Activated naive CD8-positive, alpha-beta T cell treated with anti-CD3 and anti-CD28 coated beads, Interleukin-2, amount 50 U/mL, for 24 hours (primary cell): Measurements from ENCODE around the gene LRRFIP2.

Experiments used
- ATAC-seq: fragments of 150-1000 bp; cut with Tn5 transposase; one replicate; pipeline ENCODE4 v1.10.0; 2021
- DNase-seq: peaks from one replicate; pipeline ENCODE4 v3.0.0; 2021
- H3K27ac Mint-ChIP-seq: one replicate; pipeline ENCODE4 v1.8.0; 2021; ENCODE audit warnings: mild to moderate bottlenecking, mixed read lengths
- H3K27me3 Mint-ChIP-seq: one replicate; pipeline ENCODE4 v1.8.0; 2021; ENCODE audit warnings: mixed read lengths
- H3K36me3 Mint-ChIP-seq: one replicate; pipeline ENCODE4 v1.8.0; 2021; ENCODE audit warnings: low read depth, mixed read lengths
- H3K4me1 Mint-ChIP-seq: one replicate; pipeline ENCODE4 v1.8.0; 2021; ENCODE audit warnings: mixed read lengths
- H3K4me3 Mint-ChIP-seq: one replicate; pipeline ENCODE4 v1.8.0; 2021; ENCODE audit warnings: mild to moderate bottlenecking, moderate library complexity, mixed read lengths
- H3K9me3 Mint-ChIP-seq: one replicate; pipeline ENCODE4 v1.8.0; 2021; ENCODE audit warnings: mixed read lengths

Gene LRRFIP2

DNA sequence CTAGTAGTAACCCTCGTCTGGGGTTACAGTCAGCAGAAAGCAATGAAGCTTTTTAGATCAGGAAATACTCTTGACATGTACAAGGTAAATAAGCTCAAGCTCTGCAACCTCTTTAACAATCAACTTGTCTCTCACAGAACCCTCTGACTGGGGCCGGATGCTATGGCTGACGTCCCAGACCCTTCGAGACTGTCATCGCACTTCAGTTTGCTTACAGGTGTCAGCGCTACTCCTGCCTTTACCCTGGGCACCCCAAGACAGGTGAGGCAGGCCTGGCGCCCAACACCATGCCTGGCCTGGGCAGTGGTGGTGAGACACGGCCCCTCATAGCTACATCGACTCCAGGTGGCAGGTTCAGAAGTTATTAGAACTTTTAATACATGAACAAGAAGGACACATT lies 30.6 kb downstream of the LRRFIP2 start:
- Mint-ChIP-seq H3K36me3 (peaks cover 33% of the 10 kb centered on the region), H3K9me3 (no peaks in the 10 kb centered on the region), H3K27me3 (no peaks in the 10 kb centered on the region), H3K4me1 (peaks cover 19% of the 10 kb centered on the region), H3K27ac (no peak overlapping the region), H3K4me3 (no peak overlapping the region)
- DNase-seq, result no peak
- ATAC-seq, result no peak

DNA sequence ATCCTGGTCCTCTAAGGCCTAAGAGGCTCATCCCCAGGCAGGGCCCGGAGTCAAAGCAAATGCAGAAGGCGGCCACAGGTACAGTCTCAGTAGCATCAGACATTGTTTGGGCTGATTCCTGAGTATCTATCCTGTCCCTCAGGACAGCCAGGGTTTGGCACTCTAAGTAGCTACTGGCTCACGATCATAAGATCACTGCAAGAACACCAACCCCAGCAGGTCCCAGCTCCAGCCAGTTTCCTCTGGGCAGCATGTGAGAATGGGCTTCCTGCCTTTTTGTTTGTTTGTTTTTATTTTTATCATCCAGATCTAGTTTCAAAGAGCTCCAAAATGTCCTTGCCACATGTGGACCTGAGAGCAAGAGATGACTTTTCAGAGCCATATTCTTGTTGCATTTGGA lies 32.7 kb downstream of the LRRFIP2 start:
- no peaks in the 10 kb centered on the region for H3K27me3 Mint-ChIP-seq
- peaks cover 17% of the 10 kb centered on the region for H3K4me1 Mint-ChIP-seq
- peaks cover 26% of the 10 kb centered on the region for H3K36me3 Mint-ChIP-seq
- no peak overlapping the region for H3K27ac Mint-ChIP-seq
- no peaks in the 10 kb centered on the region for H3K9me3 Mint-ChIP-seq
- H3K4me3 Mint-ChIP-seq, result no peak overlapping the region
- ATAC-seq (no peak), DNase-seq (no peak)

DNA sequence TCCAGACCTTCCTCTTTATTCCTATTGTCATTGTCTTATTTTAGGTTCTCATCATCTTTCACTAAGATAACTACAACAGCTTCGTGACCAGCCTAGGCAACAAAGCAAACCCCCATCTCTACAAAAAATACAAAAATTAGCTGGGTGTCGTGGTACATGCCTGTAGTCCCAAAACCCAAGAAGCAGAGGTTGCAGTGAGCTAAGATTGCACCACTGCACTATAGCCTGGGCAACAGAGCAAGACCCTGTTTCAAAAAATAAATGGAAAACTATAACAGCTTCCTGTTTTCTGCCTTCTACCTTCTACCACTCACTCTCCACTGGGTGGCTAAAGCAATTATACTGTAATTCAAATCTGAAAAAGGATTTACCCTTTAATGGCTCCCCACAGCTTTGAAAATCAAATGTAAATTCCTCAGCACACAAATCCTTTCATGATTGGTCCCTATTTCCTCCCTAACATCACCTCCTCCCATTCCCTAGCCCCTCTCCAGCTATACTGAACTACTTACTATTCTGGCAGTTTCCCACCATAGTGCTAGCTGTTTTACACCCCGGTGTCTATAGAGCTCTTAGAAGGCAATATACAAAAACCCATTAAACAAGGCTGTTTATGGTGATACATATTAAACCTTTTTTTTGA lies 33.4 kb downstream of the LRRFIP2 start:
- H3K36me3 Mint-ChIP-seq, result peaks cover 22% of the 10 kb centered on the region
- no peaks in the 10 kb centered on the region for H3K27me3 Mint-ChIP-seq
- H3K9me3 Mint-ChIP-seq, result no peaks in the 10 kb centered on the region
- no peak overlapping the region for H3K27ac Mint-ChIP-seq
- ATAC-seq (no peak), DNase-seq (no peak)
- H3K4me3 Mint-ChIP-seq, result no peak overlapping the region
- H3K4me1 Mint-ChIP-seq, result peaks cover 11% of the 10 kb centered on the region

DNA sequence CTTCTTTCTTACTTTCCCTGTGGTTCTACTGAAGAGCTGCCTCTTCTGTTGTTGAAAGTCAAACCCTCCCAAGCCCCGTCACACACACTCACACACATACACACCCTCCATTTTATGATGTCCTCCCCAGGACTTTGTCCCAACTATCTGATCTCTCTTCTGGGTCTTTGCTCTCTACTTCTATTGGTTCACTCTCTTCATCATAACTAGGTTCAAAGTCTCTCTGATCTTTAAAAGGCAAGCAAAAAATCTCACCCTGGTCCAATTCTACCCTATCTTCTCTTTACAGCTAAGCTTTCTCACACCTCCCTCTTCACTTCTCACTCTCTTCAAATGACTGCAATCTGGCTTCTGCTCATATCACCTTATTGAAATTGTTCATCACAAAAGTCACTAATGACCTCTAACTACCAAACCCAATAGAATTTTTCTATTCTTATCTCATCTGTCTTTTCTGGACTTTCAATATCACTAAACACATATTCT lies 34.8 kb downstream of the LRRFIP2 start:
- Mint-ChIP-seq H3K27me3 (no peaks in the 10 kb centered on the region), H3K4me3 (no peak overlapping the region), H3K36me3 (peaks cover 12% of the 10 kb centered on the region), H3K4me1 (peaks cover 5% of the 10 kb centered on the region), H3K9me3 (no peaks in the 10 kb centered on the region), H3K27ac (no peak overlapping the region)
- no peak for ATAC-seq
- DNase-seq, result no peak

DNA sequence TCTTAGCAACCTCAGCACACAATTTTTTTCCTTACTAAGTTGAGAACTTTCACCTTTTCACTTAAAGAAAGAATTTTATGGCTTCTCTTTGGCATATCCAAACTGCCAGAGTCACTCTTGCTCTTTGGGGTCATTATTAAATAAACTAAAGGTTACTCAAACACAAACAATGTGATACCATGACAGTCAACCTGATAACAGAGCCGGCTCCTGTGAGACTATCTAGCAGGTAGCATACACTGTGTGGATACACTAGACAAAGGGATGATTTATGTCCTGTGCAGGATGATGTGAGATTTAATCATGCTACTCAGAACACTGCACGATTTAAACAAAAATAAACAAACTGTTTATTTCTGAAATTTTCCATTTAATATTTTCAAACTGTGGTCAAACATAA lies 35.6 kb downstream of the LRRFIP2 start:
- Mint-ChIP-seq H3K27me3 (no peaks in the 10 kb centered on the region), H3K4me1 (peaks cover 5% of the 10 kb centered on the region), H3K27ac (no peak overlapping the region), H3K36me3 (peaks cover 11% of the 10 kb centered on the region), H3K4me3 (no peak overlapping the region), H3K9me3 (no peaks in the 10 kb centered on the region)
- no peak for ATAC-seq
- DNase-seq, result no peak

DNA sequence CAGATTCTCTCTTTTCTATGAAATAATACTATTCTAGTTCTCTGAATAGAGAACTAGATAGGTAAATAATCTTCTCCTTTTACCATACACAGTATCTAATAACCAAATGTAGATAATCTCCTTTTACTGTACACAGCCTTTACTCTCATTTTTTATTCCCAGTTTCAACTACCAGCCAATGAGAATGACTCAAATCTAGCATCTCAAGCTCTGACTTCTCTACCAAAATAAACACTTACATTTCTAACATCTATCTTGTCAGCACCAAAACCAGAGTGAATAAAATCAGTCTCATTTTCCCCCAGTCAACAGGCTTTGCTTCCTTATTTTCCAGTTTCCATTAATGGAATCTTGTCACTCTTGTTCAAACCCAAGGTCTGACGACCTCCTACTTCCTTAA lies 36.9 kb downstream of the LRRFIP2 start:
- Mint-ChIP-seq H3K9me3 (no peaks in the 10 kb centered on the region), H3K4me1 (peaks cover 5% of the 10 kb centered on the region), H3K4me3 (no peak overlapping the region), H3K27me3 (no peaks in the 10 kb centered on the region), H3K36me3 (peaks cover under 1% of the 10 kb centered on the region), H3K27ac (no peak overlapping the region)
- DNase-seq, result no peak
- ATAC-seq, result no peak

DNA sequence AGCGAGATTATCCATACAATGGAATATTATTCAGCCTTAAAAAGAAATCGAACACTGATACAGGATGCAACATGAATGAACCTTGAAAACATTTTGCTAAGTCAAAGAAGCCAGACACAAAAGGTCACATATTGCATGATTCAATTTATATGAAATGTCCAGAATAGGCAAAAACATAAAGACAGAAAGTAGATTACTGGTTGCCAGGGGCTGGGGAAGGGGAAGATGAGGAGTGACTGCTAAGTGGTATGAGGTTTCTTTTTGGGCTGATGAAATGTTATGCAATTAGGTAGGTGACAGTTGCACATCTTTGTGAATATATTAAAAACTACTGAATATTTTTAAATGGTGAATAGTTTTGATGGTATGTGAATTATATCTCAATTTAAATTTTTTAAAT lies 38.3 kb downstream of the LRRFIP2 start:
- no peaks in the 10 kb centered on the region for H3K27me3 Mint-ChIP-seq

DNA sequence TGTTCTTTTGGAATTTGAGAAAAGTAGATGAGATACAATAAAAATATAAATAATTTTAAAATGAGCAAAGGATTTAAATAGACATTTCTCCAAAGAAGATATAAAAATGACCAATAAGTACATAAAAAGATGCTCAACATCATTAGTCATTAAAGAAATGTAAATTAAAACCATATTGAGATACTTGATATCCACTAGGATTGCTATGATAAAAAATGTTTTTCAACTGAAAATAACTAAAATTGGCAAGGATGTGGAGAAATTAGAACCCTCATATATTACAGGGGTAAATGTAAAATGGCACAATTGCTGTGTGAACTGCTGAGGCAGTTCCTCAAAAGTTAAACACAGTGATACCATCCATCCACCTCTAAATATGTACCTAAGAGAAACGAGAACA lies 38.8 kb downstream of the LRRFIP2 start:
- Mint-ChIP-seq H3K4me3 (no peak overlapping the region), H3K36me3 (no peaks in the 10 kb centered on the region), H3K4me1 (peaks cover 5% of the 10 kb centered on the region), H3K27ac (no peak overlapping the region), H3K9me3 (no peaks in the 10 kb centered on the region), H3K27me3 (no peaks in the 10 kb centered on the region)
- ATAC-seq (no peak), DNase-seq (no peak)

More for the DNA sequence above, 38.3 kb downstream of the LRRFIP2 start:
- ATAC-seq (no peak), DNase-seq (no peak)
- no peak overlapping the region for H3K27ac Mint-ChIP-seq
- peaks cover 5% of the 10 kb centered on the region for H3K4me1 Mint-ChIP-seq
- H3K9me3 Mint-ChIP-seq, result no peaks in the 10 kb centered on the region
- H3K4me3 Mint-ChIP-seq, result no peak overlapping the region
- H3K36me3 Mint-ChIP-seq, result no peaks in the 10 kb centered on the region

DNA sequence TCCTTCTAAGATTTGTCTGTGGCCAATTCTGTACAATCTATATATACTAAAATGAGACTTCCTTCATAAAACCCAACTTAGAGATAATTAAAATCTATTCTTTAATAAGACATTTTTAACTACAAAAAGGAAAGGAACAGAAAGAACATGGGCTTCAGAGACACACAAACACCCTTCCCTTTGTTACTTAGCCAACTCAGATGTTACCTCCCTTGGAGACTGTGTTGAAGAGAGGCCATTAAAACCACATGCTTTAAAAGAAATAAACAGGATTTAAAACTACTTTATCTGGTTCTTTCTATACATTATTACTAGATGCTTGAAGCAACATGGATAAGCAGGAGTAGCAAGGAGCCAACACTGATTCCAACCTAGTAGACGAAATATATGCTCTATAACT lies 42.0 kb downstream of the LRRFIP2 start:
- no peak overlapping the region for H3K27ac Mint-ChIP-seq
- no peak for ATAC-seq
- no peaks in the 10 kb centered on the region for H3K9me3 Mint-ChIP-seq
- H3K36me3 Mint-ChIP-seq, result peaks cover 3% of the 10 kb centered on the region
- H3K4me1 Mint-ChIP-seq, result peaks cover 4% of the 10 kb centered on the region
- H3K4me3 Mint-ChIP-seq, result no peak overlapping the region
- DNase-seq, result no peak
- no peaks in the 10 kb centered on the region for H3K27me3 Mint-ChIP-seq

DNA sequence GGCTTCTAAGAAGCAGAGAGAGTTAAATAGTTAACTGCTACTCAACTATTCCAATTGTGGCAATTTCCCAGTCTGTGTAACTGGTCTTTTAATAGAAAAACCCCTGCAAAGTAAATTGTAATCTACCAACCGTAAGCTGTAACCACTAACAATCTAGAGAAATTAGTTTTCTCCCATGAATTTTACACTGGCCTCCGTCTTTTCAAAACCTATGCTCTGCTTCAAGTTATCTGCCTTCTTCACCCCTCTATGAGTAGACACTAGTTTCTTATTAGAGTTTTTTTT lies 42.6 kb downstream of the LRRFIP2 start:
- Mint-ChIP-seq H3K9me3 (no peaks in the 10 kb centered on the region), H3K27ac (no peak overlapping the region), H3K36me3 (peaks cover 7% of the 10 kb centered on the region), H3K27me3 (no peaks in the 10 kb centered on the region), H3K4me1 (peaks cover 4% of the 10 kb centered on the region), H3K4me3 (no peak overlapping the region)
- no peak for ATAC-seq
- no peak for DNase-seq

DNA sequence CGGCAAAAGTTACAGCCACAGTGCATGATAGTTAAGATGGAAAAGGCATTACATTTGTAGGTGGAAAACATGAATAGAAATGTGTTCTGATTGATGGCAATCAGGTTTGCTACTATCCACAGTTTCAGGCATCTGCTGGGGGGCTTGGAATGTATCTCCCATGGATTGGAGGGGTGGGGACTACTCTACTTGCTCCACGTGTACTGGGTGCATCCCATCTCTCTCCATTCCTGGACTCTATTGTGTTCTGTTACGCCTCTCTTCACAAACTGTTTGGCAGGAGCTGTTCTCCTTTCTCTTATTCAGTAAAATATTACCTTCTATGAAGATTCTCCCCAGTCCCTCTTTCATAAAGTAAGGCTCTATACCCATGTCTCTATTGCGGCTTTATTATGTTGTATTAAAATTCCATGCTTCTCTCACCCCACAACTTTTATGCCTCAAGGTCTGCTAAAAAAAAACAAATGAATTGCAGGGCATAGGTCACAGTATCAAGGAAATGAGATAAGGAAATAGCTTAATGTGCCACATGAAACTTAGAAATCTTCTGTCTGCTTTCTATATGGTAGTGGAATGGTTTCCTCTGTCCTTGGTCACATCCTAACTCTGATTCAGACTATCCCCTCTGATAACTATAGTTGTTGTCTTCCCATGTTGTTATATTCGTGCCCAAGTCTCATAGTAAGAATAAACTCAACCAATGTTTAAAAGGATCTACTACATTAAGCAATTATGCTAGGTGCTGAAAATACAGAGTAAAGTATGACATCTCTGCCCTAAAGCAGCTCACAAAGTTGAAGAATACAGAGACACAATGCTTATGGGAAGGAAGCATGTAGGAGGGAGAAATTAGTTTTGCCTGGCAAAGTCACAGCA lies 43.2 kb downstream of the LRRFIP2 start:
- Mint-ChIP-seq H3K4me3 (no peak overlapping the region), H3K9me3 (no peaks in the 10 kb centered on the region), H3K36me3 (peaks cover 7% of the 10 kb centered on the region), H3K27ac (no peak overlapping the region), H3K27me3 (no peaks in the 10 kb centered on the region), H3K4me1 (peaks cover 4% of the 10 kb centered on the region)
- DNase-seq, result no peak
- ATAC-seq, result no peak

DNA sequence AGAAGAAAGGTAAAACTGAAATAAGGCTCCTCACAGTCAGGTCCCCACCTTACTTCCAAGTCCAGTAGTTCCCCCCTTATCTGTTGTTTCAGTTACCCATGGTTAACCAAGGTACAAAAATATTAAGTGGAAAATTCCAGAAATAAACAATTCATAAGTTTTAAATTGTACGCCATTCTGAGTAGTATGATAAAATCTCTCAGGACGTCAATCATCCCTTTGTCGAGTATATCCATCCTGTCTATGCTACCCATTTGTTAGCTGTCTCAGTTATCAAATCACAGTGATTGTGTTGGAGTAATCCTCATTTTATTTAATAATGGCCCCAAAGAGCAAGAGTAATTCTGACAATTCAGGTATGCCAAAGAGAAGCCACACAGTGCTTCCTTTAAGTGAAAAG lies 43.9 kb downstream of the LRRFIP2 start:
- no peak overlapping the region for H3K27ac Mint-ChIP-seq
- no peaks in the 10 kb centered on the region for H3K9me3 Mint-ChIP-seq
- H3K4me1 Mint-ChIP-seq, result peaks cover 4% of the 10 kb centered on the region
- H3K27me3 Mint-ChIP-seq, result no peaks in the 10 kb centered on the region
- no peak for DNase-seq
- ATAC-seq, result no peak
- no peak overlapping the region for H3K4me3 Mint-ChIP-seq
- peaks cover 7% of the 10 kb centered on the region for H3K36me3 Mint-ChIP-seq

DNA sequence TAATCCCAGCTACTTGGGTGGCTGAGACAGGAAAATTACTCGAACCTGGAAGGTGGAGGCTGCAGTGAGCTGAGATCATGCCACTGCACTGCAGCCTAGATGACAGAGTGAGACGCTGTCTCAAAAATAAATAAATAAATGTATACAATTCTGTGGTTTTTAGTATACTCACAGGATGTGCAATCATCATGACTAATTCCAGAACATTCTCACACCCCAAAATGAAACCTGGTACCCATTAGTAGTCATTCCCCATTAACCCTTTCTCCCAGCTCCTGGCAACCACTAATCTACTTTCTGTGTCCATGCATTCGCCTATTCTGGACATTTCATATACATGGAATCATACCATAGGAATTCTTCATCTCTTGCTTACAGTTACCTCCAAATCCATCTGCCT lies 44.5 kb downstream of the LRRFIP2 start:
- no peak overlapping the region for H3K4me3 Mint-ChIP-seq
- H3K36me3 Mint-ChIP-seq, result peaks cover 7% of the 10 kb centered on the region
- H3K4me1 Mint-ChIP-seq, result peaks cover 10% of the 10 kb centered on the region
- ATAC-seq (peak; percentile 54), DNase-seq (no peak)
- no peaks in the 10 kb centered on the region for H3K9me3 Mint-ChIP-seq
- no peaks in the 10 kb centered on the region for H3K27me3 Mint-ChIP-seq
- no peak overlapping the region for H3K27ac Mint-ChIP-seq

DNA sequence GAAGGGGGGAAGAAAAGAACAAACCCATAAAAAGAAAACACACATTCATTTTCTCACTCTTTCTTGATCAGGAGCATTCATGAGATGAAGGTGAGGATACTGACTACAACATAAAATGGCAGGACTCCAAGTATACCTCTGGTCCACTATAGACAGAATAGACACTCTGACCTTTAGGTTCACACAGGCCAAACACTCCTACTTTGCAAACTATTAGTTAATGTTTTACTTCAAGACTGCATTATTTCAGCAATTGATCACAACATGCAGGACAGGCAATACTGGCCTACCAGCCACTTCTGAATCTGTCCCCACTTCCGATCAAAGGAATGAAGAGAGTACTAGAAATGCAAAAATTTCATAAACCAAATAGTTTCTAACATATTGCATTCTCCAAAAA lies 47.0 kb downstream of the LRRFIP2 start:
- Mint-ChIP-seq H3K27me3 (no peaks in the 10 kb centered on the region), H3K4me1 (peaks cover 15% of the 10 kb centered on the region), H3K27ac (no peak overlapping the region), H3K36me3 (peaks cover 7% of the 10 kb centered on the region), H3K9me3 (no peaks in the 10 kb centered on the region), H3K4me3 (no peak overlapping the region)
- ATAC-seq (no peak), DNase-seq (no peak)

DNA sequence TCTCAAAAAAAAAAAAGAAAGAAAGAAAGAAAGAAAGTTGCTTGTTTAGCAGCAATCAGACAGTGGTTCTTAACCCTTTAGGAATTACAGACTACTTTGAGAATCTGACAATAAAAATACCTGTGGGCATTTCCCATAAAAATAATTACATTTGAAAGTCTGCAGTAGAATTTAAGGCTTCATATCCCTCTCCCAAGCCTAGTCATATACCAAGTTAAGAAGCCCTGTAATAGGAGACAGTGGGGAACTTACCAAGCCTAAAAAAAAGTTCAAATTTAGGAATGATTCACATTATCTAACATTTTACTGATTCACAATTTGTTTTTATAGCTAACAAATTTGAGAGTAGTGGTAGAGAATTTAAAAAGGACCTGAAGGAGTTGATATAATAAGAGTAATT lies 47.5 kb downstream of the LRRFIP2 start:
- peaks cover 15% of the 10 kb centered on the region for H3K4me1 Mint-ChIP-seq
- H3K27ac Mint-ChIP-seq, result no peak overlapping the region
- ATAC-seq, result no peak
- no peaks in the 10 kb centered on the region for H3K9me3 Mint-ChIP-seq
- no peak for DNase-seq
- H3K36me3 Mint-ChIP-seq, result peaks cover 11% of the 10 kb centered on the region
- H3K4me3 Mint-ChIP-seq, result no peak overlapping the region
- H3K27me3 Mint-ChIP-seq, result no peaks in the 10 kb centered on the region
